ENCODE measurements around the gene KRT13.

DNA sequence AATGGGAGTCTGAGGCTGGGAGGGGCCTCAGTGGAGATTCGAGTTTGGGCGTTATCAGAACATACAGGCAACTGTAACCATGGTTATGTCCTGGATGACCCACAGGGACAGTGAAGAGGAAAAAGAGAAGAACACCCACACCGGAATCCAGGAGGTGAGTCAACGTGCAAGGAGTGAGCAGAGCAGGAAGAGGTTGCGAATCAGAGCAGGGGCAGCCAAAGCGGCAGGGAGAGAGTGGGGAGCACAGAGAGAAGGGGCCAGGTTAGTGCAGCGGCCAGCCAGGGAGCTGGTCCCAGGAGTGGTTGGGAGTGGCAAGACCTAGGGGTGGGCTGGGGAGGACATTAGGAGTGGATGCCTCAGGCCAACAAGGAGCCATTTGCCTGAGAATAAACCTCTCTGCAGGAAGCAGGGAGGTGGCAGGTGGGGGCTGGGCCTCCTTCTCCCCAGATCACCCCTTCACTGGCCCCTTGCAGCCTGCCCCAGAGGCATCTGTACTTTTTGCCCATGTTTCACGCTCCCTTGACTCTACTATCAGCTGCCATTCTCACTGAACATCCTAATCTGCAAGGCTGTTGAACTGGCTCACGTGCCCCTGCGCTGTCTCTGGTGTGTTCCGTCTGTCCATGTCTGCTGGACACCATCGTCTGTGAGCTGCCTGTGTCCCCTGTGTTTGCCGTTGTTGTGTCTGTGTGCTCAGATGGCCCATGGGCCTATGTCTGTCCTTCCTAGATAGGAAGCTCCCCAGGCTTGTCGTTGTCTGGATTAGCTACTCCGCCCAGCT, 5.1 kb downstream of the KRT13 start:
- TF ChIP-seq EZH2 (IDR thresholded peaks at IDR 0.05; ENCODE audit: low read length): no peak
- TF ChIP-seq, protein P1, sequence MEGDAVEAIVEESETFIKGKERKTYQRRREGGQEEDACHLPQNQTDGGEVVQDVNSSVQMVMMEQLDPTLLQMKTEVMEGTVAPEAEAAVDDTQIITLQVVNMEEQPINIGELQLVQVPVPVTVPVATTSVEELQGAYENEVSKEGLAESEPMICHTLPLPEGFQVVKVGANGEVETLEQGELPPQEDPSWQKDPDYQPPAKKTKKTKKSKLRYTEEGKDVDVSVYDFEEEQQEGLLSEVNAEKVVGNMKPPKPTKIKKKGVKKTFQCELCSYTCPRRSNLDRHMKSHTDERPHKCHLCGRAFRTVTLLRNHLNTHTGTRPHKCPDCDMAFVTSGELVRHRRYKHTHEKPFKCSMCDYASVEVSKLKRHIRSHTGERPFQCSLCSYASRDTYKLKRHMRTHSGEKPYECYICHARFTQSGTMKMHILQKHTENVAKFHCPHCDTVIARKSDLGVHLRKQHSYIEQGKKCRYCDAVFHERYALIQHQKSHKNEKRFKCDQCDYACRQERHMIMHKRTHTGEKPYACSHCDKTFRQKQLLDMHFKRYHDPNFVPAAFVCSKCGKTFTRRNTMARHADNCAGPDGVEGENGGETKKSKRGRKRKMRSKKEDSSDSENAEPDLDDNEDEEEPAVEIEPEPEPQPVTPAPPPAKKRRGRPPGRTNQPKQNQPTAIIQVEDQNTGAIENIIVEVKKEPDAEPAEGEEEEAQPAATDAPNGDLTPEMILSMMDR (optimal IDR thresholded peaks at IDR 0.05 in 1 of 3, IDR thresholded peaks at IDR 0.05 in 1 of 3, conservative IDR thresholded peaks at IDR 0.05 in 1 of 3; ENCODE audit: extremely low read depth in 1 of 3, insufficient read depth in 2 of 3, low read length in 3 of 3): no peak
